ENCODE measurements around the gene MYO1F.
"Not testable (repeated sequence)": the region's sequence is repeated elsewhere in the genome, so short reads cannot be mapped to it uniquely, and the experiment has no call there.

Gene MYO1F

GRCh38 chr19:8530061-8530679, 47.1 kb downstream of the MYO1F start:
- Mint-ChIP-seq H3K27ac (no peak overlapping the region), H3K36me3 (peaks cover 43% of the 10 kb centered on the region), H3K4me1 (no peaks in the 10 kb centered on the region), H3K4me3 (no peak overlapping the region), H3K9me3 (no peaks in the 10 kb centered on the region), H3K27me3 (no peaks in the 10 kb centered on the region)
- DNase-seq (ENCODE audit: low spot score in 2 of 2) = no peak
- no peak for ATAC-seq (ENCODE audit: low read depth)

- H3K27me3 Mint-ChIP-seq = no peaks in the 10 kb centered on the region
- ATAC-seq (ENCODE audit: low read depth) (no peak), DNase-seq (ENCODE audit: low spot score in 2 of 2) (no peak)
- peaks cover 45% of the 10 kb centered on the region for H3K36me3 Mint-ChIP-seq
- H3K4me3 Mint-ChIP-seq = no peak overlapping the region
- H3K9me3 Mint-ChIP-seq = no peaks in the 10 kb centered on the region
- H3K4me1 Mint-ChIP-seq = no peaks in the 10 kb centered on the region
- no peak overlapping the region for H3K27ac Mint-ChIP-seq
These were observed 47.8 kb downstream of the MYO1F start for GRCh38 chr19:8529369-8530006.

- Mint-ChIP-seq H3K36me3 (peaks cover 43% of the 10 kb centered on the region), H3K9me3 (no peaks in the 10 kb centered on the region), H3K4me3 (no peak overlapping the region), H3K27me3 (no peaks in the 10 kb centered on the region), H3K4me1 (no peaks in the 10 kb centered on the region), H3K27ac (peak overlapping the region; percentile 61)
- no peak for DNase-seq (ENCODE audit: low spot score in 2 of 2)
- ATAC-seq (ENCODE audit: low read depth) = no peak
These were observed 48.7 kb downstream of the MYO1F start for GRCh38 chr19:8528500-8528899.

GRCh38 chr19:8526345-8527091, 50.7 kb downstream of the MYO1F start:
- no peaks in the 10 kb centered on the region for H3K9me3 Mint-ChIP-seq
- peaks cover 37% of the 10 kb centered on the region for H3K36me3 Mint-ChIP-seq
- no peak overlapping the region for H3K4me3 Mint-ChIP-seq
- H3K27ac Mint-ChIP-seq = no peak overlapping the region
- H3K27me3 Mint-ChIP-seq = no peaks in the 10 kb centered on the region
- DNase-seq (ENCODE audit: low spot score in 2 of 2) (no peak), ATAC-seq (ENCODE audit: low read depth) (no peak)
- H3K4me1 Mint-ChIP-seq = no peaks in the 10 kb centered on the region

GRCh38 chr19:8525401-8525684, 51.9 kb downstream of the MYO1F start:
- Mint-ChIP-seq H3K27me3 (no peaks in the 10 kb centered on the region), H3K36me3 (peaks cover 38% of the 10 kb centered on the region), H3K9me3 (no peaks in the 10 kb centered on the region), H3K4me3 (no peak overlapping the region), H3K27ac (no peak overlapping the region), H3K4me1 (no peaks in the 10 kb centered on the region)
- no peak for DNase-seq (ENCODE audit: low spot score in 2 of 2)
- no peak for ATAC-seq (ENCODE audit: low read depth)

GRCh38 chr19:8519388-8519787, 57.9 kb downstream of the MYO1F start:
- Mint-ChIP-seq H3K36me3 (peaks cover 8% of the 10 kb centered on the region), H3K27me3 (no peaks in the 10 kb centered on the region), H3K4me1 (peaks cover 14% of the 10 kb centered on the region), H3K9me3 (no peaks in the 10 kb centered on the region), H3K4me3 (no peak overlapping the region), H3K27ac (no peak overlapping the region)
- ATAC-seq (ENCODE audit: low read depth) (no peak), DNase-seq (ENCODE audit: low spot score in 2 of 2) (no peak)

GRCh38 chr19:8518536-8518935, 58.7 kb downstream of the MYO1F start:
- Mint-ChIP-seq H3K4me1 (peaks cover 18% of the 10 kb centered on the region), H3K4me3 (peak overlapping the region; percentile 5), H3K27ac (no peak overlapping the region), H3K27me3 (no peaks in the 10 kb centered on the region), H3K36me3 (peaks cover 8% of the 10 kb centered on the region), H3K9me3 (no peaks in the 10 kb centered on the region)
- no peak for ATAC-seq (ENCODE audit: low read depth)
- DNase-seq (ENCODE audit: low spot score in 2 of 2) = no peak

- Mint-ChIP-seq H3K36me3 (peaks cover 8% of the 10 kb centered on the region), H3K9me3 (no peaks in the 10 kb centered on the region), H3K4me1 (peaks cover 22% of the 10 kb centered on the region), H3K27me3 (no peaks in the 10 kb centered on the region), H3K4me3 (peak overlapping the region; percentile 63), H3K27ac (peak overlapping the region; percentile 78)
- ATAC-seq (ENCODE audit: low read depth) (no peak), DNase-seq (ENCODE audit: low spot score in 2 of 2) (no peak)
These were observed 59.4 kb downstream of the MYO1F start for GRCh38 chr19:8517551-8518442.

- Mint-ChIP-seq H3K36me3 (no peaks in the 10 kb centered on the region), H3K27ac (no peak overlapping the region), H3K4me1 (peaks cover 24% of the 10 kb centered on the region), H3K4me3 (peak overlapping the region; percentile 27), H3K27me3 (no peaks in the 10 kb centered on the region), H3K9me3 (no peaks in the 10 kb centered on the region)
- ATAC-seq (ENCODE audit: low read depth) (no peak), DNase-seq (ENCODE audit: low spot score in 2 of 2) (no peak)
These were observed 61.9 kb downstream of the MYO1F start for GRCh38 chr19:8515317-8515716.

- Mint-ChIP-seq H3K4me3 (peak overlapping the region; percentile 99), H3K4me1 (peaks cover 24% of the 10 kb centered on the region), H3K27ac (peak overlapping the region; percentile 100)
- not testable (repeated sequence) for DNase-seq (ENCODE audit: low spot score in 2 of 2); H3K27me3 Mint-ChIP-seq; H3K9me3 Mint-ChIP-seq; H3K36me3 Mint-ChIP-seq; ATAC-seq (ENCODE audit: low read depth)
These were observed 62.7 kb downstream of the MYO1F start for GRCh38 chr19:8514505-8515009.

- ATAC-seq (ENCODE audit: low read depth) = peak; percentile 88
- no peaks in the 10 kb centered on the region for H3K9me3 Mint-ChIP-seq
- H3K36me3 Mint-ChIP-seq = no peaks in the 10 kb centered on the region
- peak; percentile 98 to 99 for DNase-seq (ENCODE audit: low spot score in 2 of 2)
- peaks cover 24% of the 10 kb centered on the region for H3K4me1 Mint-ChIP-seq
- peak within 1 kb of the TSS; percentile 99 for H3K4me3 Mint-ChIP-seq
- no peaks in the 10 kb centered on the region for H3K27me3 Mint-ChIP-seq
- H3K27ac Mint-ChIP-seq = peak within 1 kb of the TSS; percentile 100
These were observed 63.3 kb downstream of the MYO1F start, which contains the start of gene ZNF414 for GRCh38 chr19:8513687-8514504. TSS of gene ZNF414 (minus strand) at chr19:8514167. CDS start at chr19:8514046, 121 bp downstream.

- Mint-ChIP-seq H3K9me3 (no peaks in the 10 kb centered on the region), H3K36me3 (no peaks in the 10 kb centered on the region), H3K27ac (peak overlapping the region; percentile 100), H3K27me3 (no peaks in the 10 kb centered on the region), H3K4me3 (peak overlapping the region; percentile 99), H3K4me1 (peaks cover 23% of the 10 kb centered on the region)
- ATAC-seq (ENCODE audit: low read depth) = no peak
- DNase-seq (ENCODE audit: low spot score in 2 of 2) = no peak
These were observed 64.1 kb downstream of the MYO1F start for GRCh38 chr19:8513036-8513686.

Measured in memory B cell (primary cell).